ENCODE data around the gene UBQLN4. TPM values are rescaled to one million over a fixed set of nuclear protein-coding genes. Genes with fewer than 3 reads are reported as not detected.

The UBQLN4 gene
- total RNA-seq, 1 experiment from 2014 or later = 75.2 TPM

- CTCF ChIA-PET = interaction anchor here (2.1 kb wide), 1 partner anchor 29 kb away, joined by 12 read pairs; no protein-coding TSS in a partner anchor
Observed at GRCh38 chr1:156100205-156100995, 46.8 kb upstream of the UBQLN4 start.

GRCh38 chr1:156099282-156099681 is 45.7 kb upstream of the UBQLN4 start:
- no peak overlapping the region for H3K4me3 ChIP-seq (ENCODE audit: low read depth, low read length, poor library complexity, severe bottlenecking)
- no peak for TF ChIP-seq EZH2 (IDR thresholded peaks at IDR 0.05; ENCODE audit: borderline replicate concordance, low read depth, low read length, poor library complexity, severe bottlenecking)
- TF ChIP-seq, protein P1, sequence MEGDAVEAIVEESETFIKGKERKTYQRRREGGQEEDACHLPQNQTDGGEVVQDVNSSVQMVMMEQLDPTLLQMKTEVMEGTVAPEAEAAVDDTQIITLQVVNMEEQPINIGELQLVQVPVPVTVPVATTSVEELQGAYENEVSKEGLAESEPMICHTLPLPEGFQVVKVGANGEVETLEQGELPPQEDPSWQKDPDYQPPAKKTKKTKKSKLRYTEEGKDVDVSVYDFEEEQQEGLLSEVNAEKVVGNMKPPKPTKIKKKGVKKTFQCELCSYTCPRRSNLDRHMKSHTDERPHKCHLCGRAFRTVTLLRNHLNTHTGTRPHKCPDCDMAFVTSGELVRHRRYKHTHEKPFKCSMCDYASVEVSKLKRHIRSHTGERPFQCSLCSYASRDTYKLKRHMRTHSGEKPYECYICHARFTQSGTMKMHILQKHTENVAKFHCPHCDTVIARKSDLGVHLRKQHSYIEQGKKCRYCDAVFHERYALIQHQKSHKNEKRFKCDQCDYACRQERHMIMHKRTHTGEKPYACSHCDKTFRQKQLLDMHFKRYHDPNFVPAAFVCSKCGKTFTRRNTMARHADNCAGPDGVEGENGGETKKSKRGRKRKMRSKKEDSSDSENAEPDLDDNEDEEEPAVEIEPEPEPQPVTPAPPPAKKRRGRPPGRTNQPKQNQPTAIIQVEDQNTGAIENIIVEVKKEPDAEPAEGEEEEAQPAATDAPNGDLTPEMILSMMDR (conservative IDR thresholded peaks at IDR 0.05; ENCODE audit: low read depth, low read length) = no peak
- CTCF ChIA-PET = interaction anchor here (0.5 to 2.1 kb wide), 2 partner anchors 31 to 34 kb away, joined by 4 to 12 read pairs; no protein-coding TSS in a partner anchor
- H3K27ac ChIP-seq (ENCODE audit: low read depth, low read length, poor library complexity, severe bottlenecking) = no peak overlapping the region
- no peaks in the 10 kb centered on the region for H3K36me3 ChIP-seq (ENCODE audit: insufficient read depth, low read length, poor library complexity, severe bottlenecking)
- no peak for DNase-seq (ENCODE audit: low spot score)
- H3K4me1 ChIP-seq (ENCODE audit: insufficient read depth, low read length, poor library complexity, severe bottlenecking) = peaks cover 36% of the 10 kb centered on the region
- no peaks in the 10 kb centered on the region for H3K27me3 ChIP-seq (replicated peaks; ENCODE audit: insufficient read depth, low read depth, low read length, poor library complexity)
- BruUV-seq (replicated peaks) = no TSS peak
- POLR2A ChIA-PET (ENCODE audit: low non-redundant PET) = no interaction called here
- no peaks in the 10 kb centered on the region for H3K9me3 ChIP-seq (ENCODE audit: low read depth, low read length, poor library complexity, severe bottlenecking)
- intact Hi-C loops (cut with micrococcal nuclease; ENCODE audit: unreplicated experiment) = no loop called here

More at GRCh38 chr1:156100205-156100995, 46.8 kb upstream of the UBQLN4 start:
- H3K36me3 ChIP-seq (ENCODE audit: insufficient read depth, low read length, poor library complexity, severe bottlenecking) = no peaks in the 10 kb centered on the region
- H3K4me1 ChIP-seq (ENCODE audit: insufficient read depth, low read length, poor library complexity, severe bottlenecking) = peaks cover 47% of the 10 kb centered on the region
- no peak overlapping the region for H3K27ac ChIP-seq (ENCODE audit: low read depth, low read length, poor library complexity, severe bottlenecking)
- no peak overlapping the region for H3K4me3 ChIP-seq (ENCODE audit: low read depth, low read length, poor library complexity, severe bottlenecking)
- BruUV-seq (replicated peaks) = no TSS peak
- TF ChIP-seq EZH2 (IDR thresholded peaks at IDR 0.05; ENCODE audit: borderline replicate concordance, low read depth, low read length, poor library complexity, severe bottlenecking) = no peak
- TF ChIP-seq, protein P1 (conservative IDR thresholded peaks at IDR 0.05; ENCODE audit: low read depth, low read length) = no peak
- no peaks in the 10 kb centered on the region for H3K9me3 ChIP-seq (ENCODE audit: low read depth, low read length, poor library complexity, severe bottlenecking)
- no peaks in the 10 kb centered on the region for H3K27me3 ChIP-seq (replicated peaks; ENCODE audit: insufficient read depth, low read depth, low read length, poor library complexity)
- DNase-seq (ENCODE audit: low spot score) = no peak
- POLR2A ChIA-PET (ENCODE audit: low non-redundant PET) = no interaction called here
- intact Hi-C loops (cut with micrococcal nuclease; ENCODE audit: unreplicated experiment) = no loop called here

- no peaks in the 10 kb centered on the region for H3K36me3 ChIP-seq (ENCODE audit: insufficient read depth, low read length, poor library complexity, severe bottlenecking)
- no peaks in the 10 kb centered on the region for H3K9me3 ChIP-seq (ENCODE audit: low read depth, low read length, poor library complexity, severe bottlenecking)
- POLR2A ChIA-PET (ENCODE audit: low non-redundant PET) = no interaction called here
- CTCF ChIA-PET = interaction anchor here (2.1 kb wide), 1 partner anchor 31 kb away, joined by 12 read pairs; no protein-coding TSS in a partner anchor
- H3K27me3 ChIP-seq (replicated peaks; ENCODE audit: insufficient read depth, low read depth, low read length, poor library complexity) = no peaks in the 10 kb centered on the region
- TF ChIP-seq, protein P1 (conservative IDR thresholded peaks at IDR 0.05; ENCODE audit: low read depth, low read length) = no peak
- no peak for TF ChIP-seq EZH2 (IDR thresholded peaks at IDR 0.05; ENCODE audit: borderline replicate concordance, low read depth, low read length, poor library complexity, severe bottlenecking)
- intact Hi-C loops (cut with micrococcal nuclease; ENCODE audit: unreplicated experiment) = no loop called here
- no TSS peak for BruUV-seq (replicated peaks)
- H3K4me1 ChIP-seq (ENCODE audit: insufficient read depth, low read length, poor library complexity, severe bottlenecking) = peaks cover 31% of the 10 kb centered on the region
- H3K27ac ChIP-seq (ENCODE audit: low read depth, low read length, poor library complexity, severe bottlenecking) = no peak overlapping the region
- H3K4me3 ChIP-seq (ENCODE audit: low read depth, low read length, poor library complexity, severe bottlenecking) = no peak overlapping the region
- DNase-seq (ENCODE audit: low spot score) = no peak
Observed at GRCh38 chr1:156098784-156099183, 45.2 kb upstream of the UBQLN4 start.

Measured in A673 (cell line).